ENCODE measurements around the gene ZBTB12.

DNA sequence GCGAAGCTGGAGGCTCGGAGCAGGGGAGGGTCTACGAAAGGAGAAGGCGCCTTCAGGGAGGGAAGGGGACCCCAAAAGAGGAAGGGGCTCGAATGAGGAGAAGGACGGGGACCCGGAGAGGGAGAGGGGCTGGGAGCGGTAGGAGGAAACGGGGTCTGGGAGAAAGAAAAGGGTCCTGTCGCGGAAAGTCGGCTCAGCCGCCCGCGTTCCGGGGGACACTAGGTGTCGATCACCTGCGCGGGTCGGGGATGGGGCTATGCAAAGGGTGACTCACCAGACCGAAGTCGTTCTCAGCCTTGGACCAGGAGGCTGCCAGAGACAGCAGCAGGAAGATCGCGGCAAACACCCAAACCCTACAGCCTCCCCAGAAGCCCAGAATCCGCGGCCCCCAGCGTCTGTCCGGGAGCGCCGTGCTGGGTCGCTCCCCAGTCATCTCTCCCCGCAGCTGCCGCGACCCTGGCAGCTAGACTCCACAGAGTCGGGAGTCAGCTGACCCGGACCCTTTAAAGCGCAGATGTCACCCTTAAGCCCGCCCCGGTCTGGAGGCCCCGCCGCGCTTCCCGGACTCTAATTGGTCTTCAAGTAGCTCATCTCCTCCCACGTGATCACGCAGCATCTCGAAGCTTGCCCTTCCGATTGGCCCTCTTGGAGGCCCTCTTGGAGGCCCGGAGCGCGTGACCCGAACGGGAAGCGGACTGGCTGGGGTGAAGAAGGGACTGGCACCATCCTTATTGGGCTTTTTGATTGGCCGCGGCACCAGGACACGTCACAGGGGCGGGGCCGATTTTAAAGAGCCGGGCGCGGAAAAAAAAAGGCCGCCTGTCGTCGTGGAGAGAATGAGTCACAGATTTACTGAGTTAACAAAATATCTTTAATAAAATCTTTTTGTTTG lies 39.3 kb downstream of the ZBTB12 start, which contains the start of gene NEU1:
- TF ChIP-seq EZH2 (IDR thresholded peaks at IDR 0.05; ENCODE audit: borderline replicate concordance) (no peak), EZH2phosphoT487 (IDR thresholded peaks at IDR 0.05; ENCODE audit: low read depth, severe bottlenecking, unreplicated experiment) (no peak)
- TF ChIP-seq, protein P1, sequence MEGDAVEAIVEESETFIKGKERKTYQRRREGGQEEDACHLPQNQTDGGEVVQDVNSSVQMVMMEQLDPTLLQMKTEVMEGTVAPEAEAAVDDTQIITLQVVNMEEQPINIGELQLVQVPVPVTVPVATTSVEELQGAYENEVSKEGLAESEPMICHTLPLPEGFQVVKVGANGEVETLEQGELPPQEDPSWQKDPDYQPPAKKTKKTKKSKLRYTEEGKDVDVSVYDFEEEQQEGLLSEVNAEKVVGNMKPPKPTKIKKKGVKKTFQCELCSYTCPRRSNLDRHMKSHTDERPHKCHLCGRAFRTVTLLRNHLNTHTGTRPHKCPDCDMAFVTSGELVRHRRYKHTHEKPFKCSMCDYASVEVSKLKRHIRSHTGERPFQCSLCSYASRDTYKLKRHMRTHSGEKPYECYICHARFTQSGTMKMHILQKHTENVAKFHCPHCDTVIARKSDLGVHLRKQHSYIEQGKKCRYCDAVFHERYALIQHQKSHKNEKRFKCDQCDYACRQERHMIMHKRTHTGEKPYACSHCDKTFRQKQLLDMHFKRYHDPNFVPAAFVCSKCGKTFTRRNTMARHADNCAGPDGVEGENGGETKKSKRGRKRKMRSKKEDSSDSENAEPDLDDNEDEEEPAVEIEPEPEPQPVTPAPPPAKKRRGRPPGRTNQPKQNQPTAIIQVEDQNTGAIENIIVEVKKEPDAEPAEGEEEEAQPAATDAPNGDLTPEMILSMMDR (IDR thresholded peaks at IDR 0.05; ENCODE audit: poor library complexity), result no peak

All from hepatocyte (in vitro differentiated cells).